Sigmoid colon (tissue), 4 donors: ENCODE results near the gene ATP9A.

Experiments used
- CTCF ChIP-seq, 4 experiments: fragments of 450-650 bp in 3 of 4; fragments of 200-600 bp in 1 of 4; IDR thresholded peaks; one replicate each; pipeline ENCODE4 v1.5.1; 2016 to 2019; ENCODE audit warnings: antibody characterized with exemption in 4 of 4, mild to moderate bottlenecking in 3 of 4, moderate library complexity in 2 of 4
- EP300 ChIP-seq, 4 donors: sonication (generic); formaldehyde crosslinking; IDR thresholded peaks; one replicate each; pipeline ENCODE4 v1.6.1; 2017; ENCODE audit warnings: antibody characterized with exemption in 4 of 4
- POLR2A ChIP-seq, 2 donors: fragments of 450-650 bp; IDR thresholded peaks; one replicate each; pipeline ENCODE4 v1.6.1; 2016; ENCODE audit warnings: antibody characterized with exemption in 2 of 2, mild to moderate bottlenecking in 2 of 2, moderate library complexity in 2 of 2
- POLR2AphosphoS5 ChIP-seq, 4 donors: sonication (generic); formaldehyde crosslinking; IDR thresholded peaks; one replicate each; pipeline ENCODE4 v1.6.1; 2017; ENCODE audit warnings: antibody characterized with exemption in 4 of 4

DNA sequence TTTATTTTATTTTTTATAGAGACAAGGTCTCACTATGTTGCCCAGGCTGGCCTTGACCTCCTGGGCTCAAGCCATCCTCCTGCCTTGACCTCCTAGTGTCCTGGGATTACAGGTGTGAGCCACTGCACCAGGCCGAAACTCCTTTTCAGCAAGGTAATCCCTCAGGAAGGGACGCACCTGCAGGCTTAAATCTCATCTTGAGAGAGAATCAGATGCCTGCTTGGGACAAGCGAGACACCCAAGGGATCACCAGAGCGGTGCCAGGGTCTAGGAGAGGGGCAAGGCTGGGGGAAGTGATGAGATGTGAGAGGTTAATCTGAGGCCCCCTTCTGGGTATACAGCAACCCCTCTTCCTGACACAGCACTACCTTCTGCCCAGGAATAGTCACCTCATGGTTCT is 4.0 kb upstream of the ATP9A start:
- no peak for TF ChIP-seq POLR2A (IDR thresholded peaks at IDR 0.05)
- no peak for TF ChIP-seq CTCF (IDR thresholded peaks at IDR 0.05)
- no peak for TF ChIP-seq EP300 (IDR thresholded peaks at IDR 0.05)
- no peak for TF ChIP-seq POLR2AphosphoS5 (IDR thresholded peaks at IDR 0.05)
